A549 treated with AZD2906 at 1 μM for 4 hours (cell line): ENCODE results near the gene CTDSP2. TPM values are rescaled to one million over a fixed set of nuclear protein-coding genes. Genes with fewer than 3 reads are reported as not detected.

Experiments
- total RNA-seq: library from RNA; stranded (reverse); fragments of 200-300 nt; extraction: Qiagen RNA extraction; gene quantifications from 5 replicates; pipeline ENCODE4 v1.2.3, GENCODE V29; 2022

CTDSP2 gene, protein sequence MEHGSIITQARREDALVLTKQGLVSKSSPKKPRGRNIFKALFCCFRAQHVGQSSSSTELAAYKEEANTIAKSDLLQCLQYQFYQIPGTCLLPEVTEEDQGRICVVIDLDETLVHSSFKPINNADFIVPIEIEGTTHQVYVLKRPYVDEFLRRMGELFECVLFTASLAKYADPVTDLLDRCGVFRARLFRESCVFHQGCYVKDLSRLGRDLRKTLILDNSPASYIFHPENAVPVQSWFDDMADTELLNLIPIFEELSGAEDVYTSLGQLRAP
- 38.6 to 55.2 TPM (median 49.3 TPM) in 5 replicates for total RNA-seq

DNA sequence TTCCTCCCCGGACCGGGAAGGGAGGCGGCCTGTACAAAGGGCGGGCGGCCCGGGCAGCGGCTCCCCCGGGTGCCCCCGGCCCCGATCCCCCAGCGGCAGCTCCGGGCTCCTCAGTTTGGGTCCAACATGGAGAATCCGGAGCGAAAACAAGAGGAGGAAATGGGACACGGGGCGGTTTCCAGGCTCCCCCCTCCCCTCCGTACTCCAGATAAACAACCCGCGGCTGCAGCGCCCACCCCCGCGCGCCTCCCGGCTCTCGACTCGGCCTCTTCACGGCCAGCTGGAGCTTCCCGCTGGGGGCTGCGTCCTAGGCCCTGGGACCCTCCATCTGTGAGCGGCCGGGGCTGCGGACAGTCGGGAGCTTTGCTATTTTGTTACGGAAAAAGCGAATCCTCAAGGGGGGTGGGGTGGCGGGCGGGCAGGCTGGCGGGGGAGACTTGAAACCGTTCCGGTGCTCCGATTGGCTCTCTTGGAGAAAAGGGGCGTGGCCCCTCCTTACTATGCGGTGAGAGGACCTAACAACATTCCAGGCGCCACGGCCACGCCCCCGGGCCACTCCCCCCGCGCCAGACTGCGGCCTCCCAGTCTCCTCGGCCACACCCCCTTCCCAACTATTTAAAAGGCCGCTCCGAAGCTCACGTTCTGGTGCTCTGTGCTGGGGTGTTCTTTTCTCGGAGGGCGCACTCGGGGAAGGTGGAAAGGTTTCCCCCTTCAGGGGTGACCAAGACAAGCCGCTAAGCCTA, at the start of gene CTDSP2:
TSS of gene CTDSP2 (minus strand) at position 153 of the 743 bp plus-strand sequence. CDS start 294 bp downstream, outside the sequence.

DNA sequence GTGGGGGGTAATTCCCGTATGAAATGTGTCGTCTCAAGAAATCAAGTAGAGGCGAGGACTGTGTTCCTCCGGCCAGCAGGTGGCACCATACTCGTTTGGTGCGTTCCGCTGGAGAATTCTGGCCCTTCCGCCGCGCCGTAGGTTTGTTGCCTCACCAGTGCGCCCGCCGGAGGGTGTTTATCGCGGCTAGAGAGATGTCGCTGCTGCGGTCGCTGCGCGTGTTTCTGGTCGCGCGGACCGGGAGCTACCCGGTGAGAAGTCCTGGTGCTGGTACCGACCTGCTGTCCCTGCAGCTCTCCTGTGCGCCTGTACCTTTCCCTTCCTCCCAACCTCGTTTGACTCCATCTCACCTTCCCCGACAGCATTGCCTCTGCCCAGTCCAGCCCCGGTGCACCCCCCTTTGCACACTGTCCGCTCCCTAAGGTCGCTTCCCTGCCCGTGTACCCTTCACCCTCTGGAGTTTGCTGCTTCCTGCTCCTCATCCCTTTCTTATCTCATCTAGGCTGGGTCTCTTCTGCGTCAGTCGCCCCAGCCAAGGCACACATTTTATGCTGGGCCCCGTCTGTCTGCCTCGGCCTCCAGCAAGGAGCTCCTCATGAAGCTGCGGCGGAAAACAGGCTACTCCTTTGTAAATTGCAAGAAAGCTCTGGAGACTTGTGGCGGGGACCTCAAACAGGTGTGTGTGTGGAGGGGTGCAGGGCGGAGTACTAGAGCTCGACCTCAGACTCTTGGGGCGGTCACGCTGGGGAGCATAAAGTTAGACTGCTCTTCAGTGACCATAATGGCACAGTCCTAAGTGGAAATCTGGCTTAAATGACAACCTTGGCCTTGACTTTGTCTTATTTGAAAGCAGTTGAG, 63.7 kb downstream of the CTDSP2 start, which contains the start of gene TSFM:
TSS of gene TSFM (plus strand) at position 180 of the 858 bp plus-strand sequence. CDS start at position 195, 15 bp downstream.

DNA sequence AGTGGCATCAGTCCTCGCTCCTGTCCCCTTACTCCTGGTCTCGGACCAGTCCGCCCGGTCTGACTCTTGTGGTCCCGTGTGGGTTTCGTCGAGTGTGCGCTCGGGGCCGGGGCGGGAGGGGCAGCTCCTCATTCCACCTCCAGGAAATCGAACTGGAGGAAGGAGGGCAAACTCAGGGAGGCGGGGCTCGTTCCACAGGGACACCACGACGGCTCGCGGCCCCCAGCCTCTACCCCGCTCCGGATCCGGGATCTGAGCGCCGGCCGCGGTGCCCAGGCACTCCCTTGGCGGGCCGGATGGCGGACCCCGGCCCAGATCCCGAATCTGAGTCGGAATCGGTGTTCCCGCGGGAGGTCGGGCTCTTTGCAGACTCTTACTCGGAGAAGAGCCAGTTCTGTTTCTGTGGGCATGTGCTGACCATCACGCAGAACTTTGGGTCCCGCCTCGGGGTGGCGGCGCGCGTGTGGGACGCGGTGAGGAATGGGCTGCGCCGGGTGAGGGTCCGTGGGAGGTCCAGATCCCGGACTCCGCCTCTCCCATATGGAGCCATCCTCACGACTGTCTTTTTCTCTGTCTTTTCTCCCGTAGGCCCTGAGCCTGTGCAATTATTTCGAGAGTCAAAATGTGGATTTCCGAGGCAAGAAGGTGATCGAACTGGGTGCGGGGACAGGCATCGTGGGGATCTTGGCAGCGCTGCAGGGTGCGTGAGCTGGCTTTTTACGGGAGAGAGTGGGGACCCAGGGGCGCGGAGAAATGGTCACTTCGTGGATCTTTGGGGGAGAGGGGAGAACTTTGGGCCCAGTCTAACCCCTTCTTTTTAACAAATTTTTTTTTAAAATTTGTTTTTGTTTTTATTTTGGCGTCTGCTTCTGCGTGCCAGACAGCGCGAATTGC, 73.9 kb downstream of the CTDSP2 start, which contains the start of gene EEF1AKMT3:
TSS of gene EEF1AKMT3 (plus strand) at position 186 of the 894 bp plus-strand sequence. CDS start at position 297, 111 bp downstream.

DNA sequence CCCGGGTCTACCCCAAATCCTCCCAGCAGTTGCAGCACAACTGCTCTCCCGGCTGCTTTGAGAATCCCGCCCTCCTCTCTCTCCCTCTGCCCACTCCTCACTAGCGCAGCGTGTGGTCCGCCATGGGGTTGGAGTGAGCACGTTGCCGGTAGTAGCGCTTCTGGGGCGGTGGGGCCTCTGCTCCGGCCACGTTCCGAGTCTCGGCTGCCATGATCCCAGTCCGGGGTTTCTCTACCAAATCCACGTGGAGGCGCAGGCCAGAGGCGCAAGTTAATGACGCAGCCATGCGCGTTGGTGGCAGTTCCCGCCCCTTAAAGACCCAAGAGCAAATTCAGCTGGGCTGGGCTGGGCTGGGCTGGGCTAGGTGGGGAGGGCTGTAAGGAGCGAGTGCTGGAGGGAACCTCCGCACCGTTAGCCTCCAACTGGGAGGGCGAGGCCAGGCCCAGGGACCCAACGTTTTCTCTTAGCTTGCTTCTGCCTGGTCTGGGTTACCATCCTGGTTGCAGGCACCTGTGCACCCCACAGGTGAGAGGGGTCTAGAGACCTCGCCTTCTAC, 74.6 kb downstream of the CTDSP2 start, which contains the start of gene METTL1:
TSS of gene METTL1 (minus strand) at position 233 of the 556 bp plus-strand sequence. CDS start at position 211, 22 bp downstream.

Other genes with a start within 250 kb of the CTDSP2 start
- 14.2 to 19.7 TPM (median 18.7 TPM) in 5 replicates for gene DTX3, start 241.9 kb downstream of the CTDSP2 start, total RNA-seq
- 4.2 to 5.6 TPM (median 5.4 TPM) in 5 replicates for gene ARHGEF25, start 235.3 kb downstream of the CTDSP2 start, total RNA-seq
- gene B4GALNT1, start 213.5 kb downstream of the CTDSP2 start, total RNA-seq, result 32.6 to 47.2 TPM (median 42.2 TPM) in 5 replicates
- 112 to 124 TPM (median 114 TPM) in 5 replicates for gene OS9, start 152.6 kb downstream of the CTDSP2 start, total RNA-seq
- 0.09 to 0.23 TPM (median 0.16 TPM) in 5 replicates for gene AGAP2, start 108.0 kb downstream of the CTDSP2 start, total RNA-seq
- gene TSPAN31, start 101.7 kb downstream of the CTDSP2 start, total RNA-seq, result 15.0 to 22.2 TPM (median 17.1 TPM) in 5 replicates
- 240 to 276 TPM (median 248 TPM) in 5 replicates for gene CDK4, start 94.4 kb downstream of the CTDSP2 start, total RNA-seq
- 6.4 to 8.0 TPM (median 7.8 TPM) in 5 replicates for gene MARCHF9, start 91.6 kb downstream of the CTDSP2 start, total RNA-seq
- 1.4 to 2.4 TPM (median 2.0 TPM) in 5 replicates for gene CYP27B1, start 79.7 kb downstream of the CTDSP2 start, total RNA-seq
- gene METTL1, start 74.6 kb downstream of the CTDSP2 start, total RNA-seq, result 43.0 to 52.2 TPM (median 49.1 TPM) in 5 replicates
- 3.5 to 6.2 TPM (median 5.1 TPM) in 5 replicates for gene EEF1AKMT3, start 74.1 kb downstream of the CTDSP2 start, total RNA-seq
- 62.8 to 79.9 TPM (median 69.5 TPM) in 5 replicates for gene TSFM, start 63.9 kb downstream of the CTDSP2 start, total RNA-seq
- 0.39 to 0.74 TPM (median 0.55 TPM) in 5 replicates for gene AVIL, start 28.0 kb downstream of the CTDSP2 start, total RNA-seq
- gene ATP23, start 94.8 kb upstream of the CTDSP2 start, total RNA-seq, result 4.6 to 5.4 TPM (median 4.9 TPM) in 5 replicates